HepG2 (cell line): ENCODE data around the gene TUBB3. TPM values are rescaled to one million over a fixed set of nuclear protein-coding genes. Genes with fewer than 3 reads are reported as not detected.

Experiments
- AGO2 ChIP-seq: fragments of 200-400 bp; formaldehyde crosslinking; optimal IDR thresholded peaks from 2 replicates; pipeline ENCODE3; 2017; ENCODE audit warnings: mild to moderate bottlenecking, low read depth, low read length, moderate library complexity
- ARID4A ChIP-seq: sonication (generic); formaldehyde crosslinking; IDR thresholded peaks from 2 replicates; pipeline ENCODE4 v1.5.0; 2020; ENCODE audit warnings: mild to moderate bottlenecking, missing genetic modification reagents, borderline replicate concordance
- ARNT2 ChIP-seq: sonication (generic); formaldehyde crosslinking; IDR thresholded peaks from 2 replicates; pipeline ENCODE4 v1.8.0; 2022; ENCODE audit warnings: mild to moderate bottlenecking, low read depth, missing genetic modification reagents, moderate library complexity
- ATF4 ChIP-seq, 2 experiments: fragments of 450-650 bp in 1 of 2; sonication (generic) in 1 of 2; formaldehyde crosslinking; IDR thresholded peaks; 2 replicates each; pipeline versions ENCODE4 v1.5.0 to v1.8.0; 2020 to 2022; ENCODE audit warnings: mild to moderate bottlenecking in 1 of 2, missing genetic modification reagents in 1 of 2
- CREBL2 ChIP-seq: sonication (generic); formaldehyde crosslinking; IDR thresholded peaks from 2 replicates; pipeline ENCODE4 v1.8.1; 2023; ENCODE audit warnings: missing genetic modification reagents, mild to moderate bottlenecking, borderline replicate concordance
- PLSCR1 ChIP-seq: sonication (generic); formaldehyde crosslinking; IDR thresholded peaks from 2 replicates; pipeline ENCODE4 v1.5.0; 2020; ENCODE audit warnings: missing genetic modification reagents, mild to moderate bottlenecking, borderline replicate concordance
- ZBTB4 ChIP-seq: sonication (generic); formaldehyde crosslinking; IDR thresholded peaks from 2 replicates; pipeline ENCODE4 v1.4.0; 2020; ENCODE audit warnings: missing genetic modification reagents, mild to moderate bottlenecking, borderline replicate concordance
- ZC3H13 ChIP-seq: sonication (generic); formaldehyde crosslinking; IDR thresholded peaks from 2 replicates; pipeline ENCODE4 v1.8.1; 2023; ENCODE audit warnings: mild to moderate bottlenecking, missing genetic modification reagents, moderate library complexity
- ZNF276 ChIP-seq: sonication (generic); formaldehyde crosslinking; IDR thresholded peaks from 2 replicates; pipeline ENCODE4 v1.4.0; 2020; ENCODE audit warnings: mild to moderate bottlenecking, low read depth, missing genetic modification reagents
- ZNF329 ChIP-seq: sonication (generic); formaldehyde crosslinking; IDR thresholded peaks from 2 replicates; pipeline ENCODE4 v1.9.0; 2021; ENCODE audit warnings: low read depth, mild to moderate bottlenecking, missing genetic modification reagents
- ZNF619 ChIP-seq: sonication (generic); formaldehyde crosslinking; IDR thresholded peaks from 2 replicates; pipeline ENCODE4 v1.4.0; 2020; ENCODE audit warnings: mild to moderate bottlenecking, missing genetic modification reagents
- polyA plus RNA-seq, 8 experiments: library from polyadenylated mRNA; depleted of rRNA in 3 of 8; stranded (reverse) in 7 of 8; unstranded in 1 of 8; fragments of >200 nt; fragmentation: Illumina TruSeq in 4 of 8; extraction: Trizol in 4 of 8; gene quantifications; 2 replicates each; pipeline versions ENCODE4 v1.2.1 to v1.2.3, GENCODE V29; 2011 to 2016; ENCODE audit warnings: low read depth in 4 of 8, missing spikeins in 1 of 8, mixed read lengths in 1 of 8; ENCODE audit not compliant: insufficient read depth in 1 of 8
- total RNA-seq, 5 experiments: library from RNA; depleted of rRNA; stranded (reverse); fragments of >200 nt; fragmentation: Illumina TruSeq; extraction: Trizol; gene quantifications; 2 replicates each; pipeline ENCODE4 v1.2.3, GENCODE V29; 2016; ENCODE audit warnings: low read depth in 1 of 5

TUBB3 gene
- total and polyA plus RNA-seq, 2 of the 13 experiments (the other 11 are each of a cell fraction or from before 2014, with no cell fraction given), result 110 to 185 TPM

GRCh38 chr16:89909777-89910716, 13.1 kb upstream of the TUBB3 start (continued):
- TF ChIP-seq PLSCR1 (CRISPR knock-in tag) (no peak), ZNF329 (no peak), ZBTB4 (CRISPR knock-in tag) (peak; percentile 97; the same call in 1 of the 2 replicates), AGO2 (peak; percentile 96), ZNF619 (CRISPR knock-in tag) (0 out of 2 replicates have a peak, but pooled peaks have one; percentile 39), ARNT2 (0 out of 2 replicates have a peak, but pooled peaks have one; percentile 3), ATF4 (CRISPR knock-in tag; IDR thresholded peaks at IDR 0.05) (no peak), CREBL2 (CRISPR knock-in tag) (no peak; the same call in 1 of the 2 replicates), ZNF276 (CRISPR knock-in tag) (no peak), ARID4A (CRISPR knock-in tag) (peak; percentile 61; the same call in 1 of the 2 replicates), ZC3H13 (CRISPR knock-in tag) (no peak)
